ENCODE measurements around the gene SMIM14.

- TF ChIP-seq POLR2A (IDR thresholded peaks at IDR 0.05; ENCODE audit: low read length) (no peak), GATA1 (IDR thresholded peaks at IDR 0.05; ENCODE audit: low read depth, low read length) (no peak)
These were observed 25.5 kb downstream of the SMIM14 start for GRCh38 chr4:39613093-39613656.
